Right lobe of liver (tissue), 6 donors: ENCODE measurements around the gene FGF4. TPM values are rescaled to one million over a fixed set of nuclear protein-coding genes. Genes with fewer than 3 reads are reported as not detected.

ENCODE experiments used
- ATAC-seq, 4 donors: fragments of 200-7000 bp; cut with Tn5 transposase; one replicate each; pipeline ENCODE4 v1.9.1; 2020; ENCODE audit warnings: mild to moderate bottlenecking in 4 of 4, moderate library complexity in 4 of 4
- DNase-seq, 3 donors: peaks; one replicate each; pipeline ENCODE4 v3.0.0-alpha.2; 2020
- H3K27ac ChIP-seq, 3 donors: fragments of 200-600 bp; one replicate each; pipeline ENCODE4 v1.8.0; 2022
- H3K27me3 ChIP-seq, 2 donors: fragments of 200-600 bp; one replicate each; pipeline ENCODE4 v1.8.0; 2022
- H3K36me3 ChIP-seq, 4 donors: fragments of 200-600 bp; sonication (generic) in 1 of 4; one replicate each; pipeline versions ENCODE4 v1.5.1 to v1.8.0; 2017 to 2022; ENCODE audit warnings: control low read depth in 1 of 4
- H3K4me1 ChIP-seq, 4 donors: fragments of 200-600 bp; sonication (generic) in 1 of 4; one replicate each; pipeline versions ENCODE4 v1.5.1 to v1.8.0; 2017 to 2022; ENCODE audit warnings: control low read depth in 1 of 4
- H3K4me3 ChIP-seq, 3 donors: fragments of 200-600 bp; one replicate each; pipeline ENCODE4 v1.8.0; 2022
- H3K9me3 ChIP-seq, 4 donors: fragments of 200-600 bp; sonication (generic) in 1 of 4; one replicate each; pipeline versions ENCODE4 v1.5.1 to v1.8.0; 2017 to 2022; ENCODE audit warnings: control low read depth in 1 of 4
- POLR2A ChIP-seq: fragments of 450-650 bp; IDR thresholded peaks from one replicate; pipeline ENCODE4 v1.6.1; 2017; ENCODE audit warnings: antibody characterized with exemption, mild to moderate bottlenecking
- WGBS: methylation state at CpG from one replicate; pipeline ENCODE4 v1.1.6; 2018; ENCODE audit warnings: low coverage, low lambda C conversion rate; ENCODE audit not compliant: insufficient coverage; ENCODE audit errors: missing lambda C conversion rate; 5-methylcytosine and 5-hydroxymethylcytosine counted together
- intact Hi-C, 2 donors: fragments of 100-400 bp; cut with DNase I; formaldehyde crosslinking; loops; one replicate each; pipeline versions ENCODE4 v1.11.2 to v1.14.1; 2022
- total RNA-seq, 6 experiments: library from RNA; depleted of rRNA in 2 of 6; stranded (reverse); fragments of >200 nt in 2 of 6; fragmentation: NEBNext Ultra II Directional in 3 of 6; extraction: Animal tissue kit (Norgen Biotek cat#: 25700) in 3 of 6; gene quantifications; one replicate each; pipeline versions ENCODE4 v1.1.0 to v1.2.4, GENCODE V29; 2016 to 2023
- TF ChIP-seq, protein P1 (sequence below), 4 donors: fragments of 200-600 bp in 3 of 4; fragments of 450-650 bp in 1 of 4; IDR thresholded peaks; one replicate each; pipeline versions ENCODE4 v1.5.1 to v1.8.0; 2016 to 2022; ENCODE audit warnings: antibody characterized with exemption in 4 of 4, mild to moderate bottlenecking in 2 of 4
- donor health status: DM: no; HTN: yes; CAD: no.
- donor health status: DM: no; HTN: no; CAD: no.
- donor health status: DM: no; HTN: no; CAD: no.
- donor health status: DM: no; HTN: yes; CAD: no.
- donor health status: DM: no; HTN: yes; CAD: no.

The FGF4 gene
- total RNA-seq, 6 experiments from 2014 or later: not detected

DNA sequence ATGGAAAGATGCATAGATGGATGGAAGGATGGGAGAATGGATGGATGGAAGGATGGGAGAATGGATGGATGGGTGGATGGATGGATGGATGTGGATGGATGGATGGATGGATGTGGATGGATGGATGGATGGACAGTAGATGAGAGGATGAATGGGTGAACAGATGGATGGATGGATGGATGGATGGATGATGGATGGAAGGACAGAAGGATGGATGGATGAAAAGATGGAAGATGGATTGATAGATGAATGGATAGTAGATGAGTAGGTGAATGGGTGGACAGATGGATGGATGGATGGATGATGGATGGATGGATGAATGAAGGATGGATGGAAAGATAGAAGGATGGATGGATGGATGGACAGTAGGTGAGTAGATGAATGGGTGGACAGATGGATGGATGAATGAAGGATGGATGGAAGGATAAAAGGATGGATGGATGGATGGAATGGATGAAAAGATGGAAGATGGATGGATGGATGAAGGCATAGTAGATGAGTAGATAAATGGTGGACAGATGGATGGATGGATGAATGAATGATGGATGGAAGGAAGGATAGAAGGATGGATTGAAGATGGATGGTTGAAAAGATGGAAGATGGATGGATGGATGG lies 28.6 kb upstream of the FGF4 start:
- no peaks in the 10 kb centered on the region for H3K27me3 ChIP-seq
- no peaks in the 10 kb centered on the region for H3K9me3 ChIP-seq
- no peak for TF ChIP-seq POLR2A
- TF ChIP-seq, protein P1, sequence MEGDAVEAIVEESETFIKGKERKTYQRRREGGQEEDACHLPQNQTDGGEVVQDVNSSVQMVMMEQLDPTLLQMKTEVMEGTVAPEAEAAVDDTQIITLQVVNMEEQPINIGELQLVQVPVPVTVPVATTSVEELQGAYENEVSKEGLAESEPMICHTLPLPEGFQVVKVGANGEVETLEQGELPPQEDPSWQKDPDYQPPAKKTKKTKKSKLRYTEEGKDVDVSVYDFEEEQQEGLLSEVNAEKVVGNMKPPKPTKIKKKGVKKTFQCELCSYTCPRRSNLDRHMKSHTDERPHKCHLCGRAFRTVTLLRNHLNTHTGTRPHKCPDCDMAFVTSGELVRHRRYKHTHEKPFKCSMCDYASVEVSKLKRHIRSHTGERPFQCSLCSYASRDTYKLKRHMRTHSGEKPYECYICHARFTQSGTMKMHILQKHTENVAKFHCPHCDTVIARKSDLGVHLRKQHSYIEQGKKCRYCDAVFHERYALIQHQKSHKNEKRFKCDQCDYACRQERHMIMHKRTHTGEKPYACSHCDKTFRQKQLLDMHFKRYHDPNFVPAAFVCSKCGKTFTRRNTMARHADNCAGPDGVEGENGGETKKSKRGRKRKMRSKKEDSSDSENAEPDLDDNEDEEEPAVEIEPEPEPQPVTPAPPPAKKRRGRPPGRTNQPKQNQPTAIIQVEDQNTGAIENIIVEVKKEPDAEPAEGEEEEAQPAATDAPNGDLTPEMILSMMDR (IDR thresholded peaks at IDR 0.05): no peak
- no peak overlapping the region for H3K4me3 ChIP-seq
- no peak for DNase-seq
- H3K4me1 ChIP-seq: no peaks in the 10 kb centered on the region
- ATAC-seq: no peak
- no peaks in the 10 kb centered on the region for H3K36me3 ChIP-seq
- intact Hi-C loops: no loop called here
- no peak overlapping the region for H3K27ac ChIP-seq

DNA sequence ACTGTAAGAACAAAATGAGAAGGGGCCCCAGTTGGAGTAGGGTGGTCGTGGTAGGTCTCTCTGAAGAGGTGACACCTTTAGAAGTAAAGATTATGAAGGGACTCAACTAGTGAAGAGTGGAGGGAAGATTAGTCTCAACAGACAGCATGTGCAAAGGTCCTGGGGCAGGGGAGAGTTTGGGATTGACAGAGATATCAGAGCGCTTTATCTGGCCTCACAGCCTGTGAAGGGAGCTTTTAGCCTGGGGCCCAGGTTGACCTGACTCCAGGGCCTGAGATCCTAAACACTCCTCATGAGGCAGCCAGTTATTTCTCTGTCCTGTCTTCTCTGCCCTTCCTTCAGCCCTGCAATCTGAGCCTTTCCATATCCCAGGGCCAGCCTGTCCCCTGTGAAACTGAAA lies 27.9 kb upstream of the FGF4 start:
- no peak overlapping the region for H3K4me3 ChIP-seq
- H3K4me1 ChIP-seq: no peaks in the 10 kb centered on the region
- intact Hi-C loops: no loop called here
- no peaks in the 10 kb centered on the region for H3K27me3 ChIP-seq
- TF ChIP-seq POLR2A: no peak
- TF ChIP-seq, protein P1 (IDR thresholded peaks at IDR 0.05): no peak
- no peaks in the 10 kb centered on the region for H3K9me3 ChIP-seq
- WGBS: 60% methylated on average over 1 of the region's 2 CpGs
- H3K27ac ChIP-seq: no peak overlapping the region
- H3K36me3 ChIP-seq: no peaks in the 10 kb centered on the region
- no peak for DNase-seq
- ATAC-seq: no peak

DNA sequence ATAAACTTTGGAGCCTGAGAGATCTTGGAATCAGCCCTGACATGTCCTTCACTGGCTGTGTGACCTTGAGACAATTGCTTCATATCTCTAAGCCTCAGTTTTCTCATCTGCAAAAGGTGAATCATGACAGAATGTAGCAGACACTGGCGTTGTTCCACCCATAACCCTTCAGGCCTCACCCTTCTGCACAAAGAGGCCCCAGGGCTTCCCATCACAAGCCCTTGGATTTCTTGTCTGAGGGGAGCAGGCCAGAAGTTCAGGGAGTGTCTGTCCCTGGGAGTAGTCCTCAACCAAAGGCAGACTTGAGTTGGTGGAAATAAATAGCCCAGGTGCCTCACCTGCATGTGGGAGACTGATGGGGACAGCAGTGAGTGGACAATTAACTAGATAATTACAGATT lies 27.4 kb upstream of the FGF4 start:
- DNase-seq (no peak), ATAC-seq (no peak)
- no peaks in the 10 kb centered on the region for H3K27me3 ChIP-seq
- WGBS: 63% methylated on average over 1 of the region's 1 CpG
- H3K4me1 ChIP-seq: no peaks in the 10 kb centered on the region
- intact Hi-C loops: no loop called here
- no peaks in the 10 kb centered on the region for H3K9me3 ChIP-seq
- no peak overlapping the region for H3K27ac ChIP-seq
- TF ChIP-seq, protein P1 (IDR thresholded peaks at IDR 0.05): no peak
- TF ChIP-seq POLR2A: no peak
- H3K4me3 ChIP-seq: no peak overlapping the region
- no peaks in the 10 kb centered on the region for H3K36me3 ChIP-seq

DNA sequence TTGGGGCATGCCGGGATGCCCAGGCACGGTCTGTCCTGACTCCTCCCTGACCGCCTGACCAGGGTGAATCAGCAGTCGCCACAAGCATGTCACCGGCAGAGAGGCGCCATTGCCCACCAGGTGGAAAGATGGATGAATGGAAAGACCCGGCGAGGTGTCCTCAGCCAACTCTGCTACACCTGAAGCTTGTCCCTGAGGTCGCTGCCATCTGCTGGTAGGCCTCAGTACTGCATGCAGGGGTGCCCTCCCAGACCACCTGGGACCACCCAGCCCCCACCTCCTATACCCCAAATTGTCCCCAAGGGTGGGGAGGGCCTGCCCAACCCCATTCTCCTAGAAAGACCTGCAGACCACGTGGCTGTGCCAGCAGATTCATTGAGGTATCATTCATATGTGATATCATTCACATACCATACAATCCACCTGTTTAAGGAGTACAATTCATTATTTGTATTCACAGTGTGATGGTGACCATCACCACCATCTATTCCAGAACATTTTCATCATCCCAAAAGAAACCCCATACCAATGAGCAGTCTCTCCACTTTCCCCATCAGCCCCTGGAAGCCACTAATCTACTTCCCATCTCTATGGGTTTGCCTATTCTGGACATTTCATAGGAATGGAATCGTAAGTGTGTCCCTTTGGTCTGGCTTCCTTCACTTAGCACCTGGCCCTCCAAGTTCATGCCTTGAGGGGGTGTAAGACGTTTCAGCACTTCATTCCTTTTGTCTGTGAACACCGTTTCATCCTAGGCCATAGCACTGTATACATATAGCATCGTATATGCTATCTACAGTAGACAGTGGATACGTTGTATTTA lies 26.6 kb upstream of the FGF4 start:
- 27% methylated on average over 10 of the region's 15 CpGs for WGBS
- H3K4me3 ChIP-seq: no peak overlapping the region
- no peaks in the 10 kb centered on the region for H3K9me3 ChIP-seq
- ATAC-seq (peak; percentile 52 to 67 (median 61)), DNase-seq (no peak)
- intact Hi-C loops: no loop called here
- no peaks in the 10 kb centered on the region for H3K36me3 ChIP-seq
- H3K4me1 ChIP-seq: no peaks in the 10 kb centered on the region
- H3K27me3 ChIP-seq: no peaks in the 10 kb centered on the region
- TF ChIP-seq, protein P1 (IDR thresholded peaks at IDR 0.05): peak; percentile 72 to 86 (median 83)
- no peak for TF ChIP-seq POLR2A
- H3K27ac ChIP-seq: no peak overlapping the region
